NCI-H69 (cell line): ENCODE results near the gene R3HDM2.
"Not testable (repeated sequence)": the region's sequence is repeated elsewhere in the genome, so short reads cannot be mapped to it uniquely, and the experiment has no call there.

Source experiments
- DNase-seq: peaks from one replicate; lab custom pipeline; 2025; lab: John Stamatoyannopoulos, UW

Gene R3HDM2

DNA sequence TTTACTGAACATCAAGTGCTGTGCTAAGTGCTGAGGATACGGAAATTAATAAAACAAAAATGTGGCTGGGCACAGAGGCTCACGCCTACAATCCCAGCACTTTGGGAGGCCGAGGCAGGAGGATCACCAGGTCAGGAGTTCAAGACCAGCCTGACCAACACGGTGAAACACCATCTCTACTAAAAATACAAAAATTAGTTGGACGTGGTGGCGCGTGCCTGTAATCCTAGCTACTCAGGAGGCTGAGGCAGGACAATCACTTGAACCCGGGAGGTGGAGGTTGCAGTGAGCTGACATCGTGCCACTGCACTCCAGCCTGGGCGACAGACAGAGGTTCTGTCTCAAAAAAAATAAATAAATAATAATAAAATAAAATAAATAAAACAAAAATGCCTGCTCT, 3.9 kb downstream of the R3HDM2 start:
- DNase-seq = not testable (repeated sequence)

- DNase-seq = no peak
Measured at GRCh38 chr12:57420482-57420881, 10.4 kb downstream of the R3HDM2 start.

GRCh38 chr12:57419495-57419894, 11.3 kb downstream of the R3HDM2 start:
- no peak for DNase-seq

GRCh38 chr12:57418255-57418654, 12.6 kb downstream of the R3HDM2 start:
- DNase-seq = no peak

- no peak for DNase-seq
Measured at GRCh38 chr12:57416039-57416996, 14.5 kb downstream of the R3HDM2 start.

DNA sequence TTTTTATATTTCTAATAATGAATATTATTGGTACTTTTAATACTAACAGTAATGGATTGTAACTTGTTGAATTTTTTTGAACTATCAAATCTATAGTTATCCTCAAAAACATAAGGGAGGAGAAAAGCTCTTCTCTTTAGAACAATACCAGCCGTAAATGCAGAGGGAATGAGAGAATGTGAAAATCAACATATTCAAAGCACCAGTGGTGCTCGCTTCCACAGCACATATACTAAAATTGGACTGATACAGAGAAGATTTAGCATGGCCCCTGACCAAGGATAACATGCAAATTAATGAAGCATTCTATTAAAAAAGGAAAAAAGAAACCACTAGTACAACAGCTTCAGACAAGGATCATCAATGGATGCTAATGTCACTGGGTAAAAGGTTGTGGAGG, 15.8 kb downstream of the R3HDM2 start:
- DNase-seq = no peak

DNA sequence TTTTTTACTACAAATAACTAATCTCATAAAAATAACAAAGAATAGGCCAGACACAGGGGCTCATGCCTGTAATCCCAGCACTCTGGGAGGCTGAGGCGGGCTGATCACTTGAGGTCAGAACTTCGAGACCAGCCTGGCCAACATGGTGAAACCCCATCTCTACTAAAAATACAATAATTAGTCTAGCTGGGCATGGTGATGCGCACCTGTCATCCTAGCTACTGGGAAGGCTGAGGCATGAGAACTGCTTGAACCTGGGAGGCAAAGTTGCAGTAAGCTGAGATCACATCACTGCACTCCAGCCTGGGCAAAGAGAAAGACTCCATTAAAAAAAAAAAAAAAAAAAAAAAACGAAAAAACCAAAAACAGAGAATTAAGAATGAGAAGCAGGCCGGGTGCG, 16.7 kb downstream of the R3HDM2 start:
- DNase-seq = not testable (repeated sequence)

GRCh38 chr12:57410534-57410933, 20.3 kb downstream of the R3HDM2 start:
- no peak for DNase-seq

DNA sequence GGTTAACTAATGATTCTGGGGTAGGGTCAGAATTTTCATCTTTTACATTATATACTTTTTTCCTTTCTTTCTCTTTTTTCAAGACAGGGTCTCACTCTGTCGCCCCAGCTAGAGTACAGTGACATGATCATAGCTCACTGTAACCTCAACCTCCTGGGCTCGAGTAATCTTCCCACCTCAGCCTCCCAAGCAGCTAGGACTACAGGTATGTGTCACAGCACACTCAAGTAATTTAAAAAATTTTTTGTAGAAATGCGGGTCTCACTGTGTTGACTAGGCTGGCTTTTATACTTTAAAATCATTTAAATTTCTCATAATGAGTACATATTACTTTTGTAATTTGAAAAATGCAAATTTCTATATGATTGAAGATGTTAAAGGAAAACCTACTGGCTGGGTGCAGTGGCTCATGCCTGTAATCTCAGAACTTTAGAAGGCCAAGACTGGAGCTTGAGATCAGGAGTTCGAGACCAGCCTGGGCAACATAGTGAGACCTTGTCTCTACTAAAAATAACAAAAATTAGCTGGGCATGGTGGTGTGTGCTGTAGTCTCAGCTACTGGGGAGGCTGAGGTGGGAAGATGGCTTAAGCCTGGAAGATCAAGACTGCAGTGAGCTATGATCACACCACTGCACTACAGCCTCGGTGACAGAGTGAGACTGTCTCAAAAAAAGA, 25.7 kb downstream of the R3HDM2 start:
- no peak for DNase-seq

GRCh38 chr12:57402156-57402555, 28.7 kb downstream of the R3HDM2 start:
- not testable (repeated sequence) for DNase-seq

GRCh38 chr12:57401165-57401564, 29.7 kb downstream of the R3HDM2 start:
- no peak for DNase-seq

DNA sequence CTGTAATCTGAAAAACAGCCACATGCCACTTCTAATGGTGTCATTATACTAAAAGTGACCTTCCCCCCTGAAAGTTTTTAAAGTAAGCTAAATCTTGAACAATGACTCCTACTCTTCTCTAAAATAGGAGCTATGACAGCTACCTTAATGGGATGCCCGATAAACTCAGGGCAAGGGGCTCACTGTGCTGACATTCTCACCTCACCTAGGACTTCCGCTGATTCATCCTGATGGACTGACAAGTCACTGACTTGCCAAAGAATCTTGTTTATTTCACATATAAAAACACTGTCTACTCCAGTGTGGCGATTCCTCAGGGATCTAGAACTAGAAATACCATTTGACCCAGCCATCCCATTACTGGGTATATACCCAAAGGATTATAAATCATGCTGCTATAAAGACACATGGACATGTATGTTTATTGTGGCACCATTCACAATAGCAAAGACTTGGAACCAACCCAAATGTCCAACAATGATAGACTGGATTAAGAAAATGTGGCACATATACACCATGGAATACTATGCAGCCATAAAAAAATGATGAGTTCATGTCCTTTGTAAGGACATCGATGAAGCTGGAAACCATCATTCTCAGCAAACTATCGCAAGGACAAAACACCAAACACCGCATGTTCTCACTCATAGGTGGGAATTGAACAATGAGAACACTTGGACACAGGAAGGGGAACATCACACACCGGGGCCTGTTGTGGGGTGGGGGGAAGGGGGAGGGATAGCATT, 31.0 kb downstream of the R3HDM2 start:
- not testable (repeated sequence) for DNase-seq

- DNase-seq = no peak
Measured at GRCh38 chr12:57397441-57397840, 33.4 kb downstream of the R3HDM2 start.

DNA sequence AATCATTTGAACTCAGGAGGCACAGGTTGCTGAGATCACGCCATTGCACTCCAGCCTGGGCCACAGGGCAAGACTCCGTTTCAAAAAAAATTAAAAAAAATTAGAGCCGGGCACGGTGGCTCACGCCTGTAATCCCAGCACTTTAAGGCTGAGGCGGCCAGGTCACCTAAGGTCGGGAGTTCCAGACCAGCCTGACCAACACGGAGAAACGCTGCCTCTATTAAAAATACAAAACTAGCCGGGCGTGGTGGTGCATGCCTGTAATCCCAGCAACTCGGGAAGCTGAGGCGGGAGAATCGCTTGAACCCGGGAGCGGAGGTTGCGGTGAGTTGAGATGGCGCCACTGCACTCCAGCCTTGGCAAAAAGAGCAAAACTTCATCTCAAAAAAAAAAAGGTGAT, 35.7 kb downstream of the R3HDM2 start:
- DNase-seq = no peak

- DNase-seq = no peak
Measured at GRCh38 chr12:57390174-57390573, 40.7 kb downstream of the R3HDM2 start.

- DNase-seq = no peak
Measured at GRCh38 chr12:57389033-57389432, 41.8 kb downstream of the R3HDM2 start.

DNA sequence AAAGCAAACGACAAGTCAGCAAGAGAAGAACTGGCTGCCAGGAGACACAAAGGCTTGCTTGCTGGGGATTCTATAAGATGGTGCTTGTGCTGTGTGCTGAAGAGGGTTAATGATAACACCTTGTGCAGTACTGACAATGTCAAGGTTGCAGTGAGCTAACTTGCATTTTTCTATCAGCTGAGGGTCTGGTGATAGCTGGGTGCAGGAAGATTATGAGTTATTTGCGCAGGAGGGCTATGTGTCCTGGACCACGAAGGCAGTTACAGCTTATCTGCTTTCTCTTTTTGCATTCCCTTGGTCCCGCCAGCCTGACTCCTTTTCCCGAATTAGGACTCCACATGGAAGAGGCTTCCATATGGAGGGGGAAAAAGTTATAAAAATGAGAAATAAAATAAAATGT, 42.4 kb downstream of the R3HDM2 start:
- no peak for DNase-seq

- no peak for DNase-seq
Measured at GRCh38 chr12:57386187-57386720, 44.6 kb downstream of the R3HDM2 start.

GRCh38 chr12:57385586-57385985, 45.3 kb downstream of the R3HDM2 start:
- DNase-seq = no peak

DNA sequence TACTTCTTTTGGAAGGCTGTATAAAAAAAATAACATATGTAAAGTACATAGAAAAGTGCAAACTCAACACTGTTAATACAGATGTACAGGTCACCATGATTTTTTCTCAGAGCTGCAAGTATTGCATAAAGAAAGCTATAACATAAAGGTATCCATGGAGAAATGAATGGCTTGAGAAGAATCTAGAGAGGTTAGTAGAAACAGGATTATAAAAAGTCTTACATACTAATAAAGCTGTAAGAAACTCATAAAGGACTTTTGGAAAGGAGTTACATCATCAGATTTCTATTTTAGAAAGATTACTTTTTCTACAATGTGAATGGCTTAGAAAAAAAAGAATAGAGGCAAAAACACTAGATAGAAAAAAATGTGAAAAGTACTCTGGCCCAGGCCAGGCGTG, 46.4 kb downstream of the R3HDM2 start:
- no peak for DNase-seq

- no peak for DNase-seq
Measured at GRCh38 chr12:57381693-57382220, 49.1 kb downstream of the R3HDM2 start.

DNA sequence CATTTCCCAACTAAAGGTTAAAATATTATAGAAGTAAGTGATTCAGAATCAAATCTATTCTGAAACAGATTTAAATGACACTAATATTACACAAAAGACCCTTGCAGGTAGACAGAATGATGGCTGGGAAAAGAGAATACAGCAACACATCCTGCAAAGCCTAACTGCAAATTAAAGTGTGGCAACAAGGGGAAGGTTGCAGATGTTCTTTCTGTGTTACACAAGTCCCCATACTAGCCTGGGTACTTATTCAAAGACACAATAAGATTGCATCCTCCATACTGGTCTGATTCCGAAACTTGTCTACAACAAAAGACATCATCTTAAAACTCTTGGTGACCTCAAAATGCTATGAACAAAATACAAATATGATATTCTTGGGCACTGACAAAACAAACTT, 50.5 kb downstream of the R3HDM2 start:
- DNase-seq = peak; percentile 4
